GM21360 (cell line): ENCODE data around the gene TMEM174.

Source experiments
- ATAC-seq: cut with Tn5 transposase; IDR thresholded peaks from one replicate; pipeline ENCODE4 v1.9.1; 2021; ENCODE audit warnings: mild to moderate bottlenecking, moderate library complexity; ENCODE audit not compliant: unreplicated experiment

Gene TMEM174

GRCh38 chr5:73172951-73173350, at the start of gene TMEM174:
Gene TMEM174, plus strand, starts transcription at chr5:73173193. Its CDS starts 51 bp downstream, at chr5:73173244.
- ATAC-seq = no peak

- ATAC-seq = no peak
These were observed 47.7 kb upstream of the TMEM174 start for GRCh38 chr5:73125289-73125688.

DNA sequence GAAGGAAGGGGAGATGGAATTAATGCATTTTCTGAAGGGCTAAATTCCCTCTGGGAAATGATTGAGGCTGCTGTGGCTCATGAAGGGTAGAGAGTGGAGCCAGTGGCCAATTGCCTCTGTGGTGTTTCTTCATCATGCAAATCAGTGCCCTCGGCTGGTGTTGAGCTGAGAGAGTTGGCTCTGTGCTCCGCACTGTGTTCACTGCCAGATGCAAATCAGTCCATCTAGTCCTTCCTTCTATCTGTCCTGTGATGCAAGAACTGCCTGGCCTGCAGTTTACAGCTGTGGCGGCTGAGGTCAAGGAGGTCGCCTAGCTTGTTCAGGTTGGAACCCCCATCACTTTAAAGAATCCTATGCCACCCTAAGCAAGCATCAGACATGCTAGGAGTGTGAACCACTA, 46.6 kb upstream of the TMEM174 start:
- ATAC-seq = no peak

GRCh38 chr5:73126957-73127356, 46.0 kb upstream of the TMEM174 start:
- ATAC-seq = no peak

DNA sequence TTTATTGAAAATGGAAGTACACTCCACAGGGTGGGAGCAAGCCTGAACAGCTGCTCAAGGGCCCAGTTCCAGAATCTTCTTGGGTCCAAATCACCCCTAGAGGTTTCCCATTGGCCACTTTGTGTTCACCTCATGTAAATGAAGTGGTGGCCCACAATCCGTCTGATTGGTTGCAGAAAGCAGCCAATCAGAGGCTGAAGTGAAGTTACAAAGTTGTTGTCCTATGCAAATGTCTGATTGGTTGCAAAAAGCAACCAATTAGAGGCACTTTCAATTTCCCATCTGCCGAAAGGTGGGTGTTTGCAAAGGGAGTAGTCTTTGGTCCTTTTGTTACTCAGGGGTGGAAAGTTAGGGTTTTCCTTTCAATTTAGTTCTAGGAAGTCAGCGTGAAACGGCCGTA, 43.9 kb upstream of the TMEM174 start:
- ATAC-seq = no peak

DNA sequence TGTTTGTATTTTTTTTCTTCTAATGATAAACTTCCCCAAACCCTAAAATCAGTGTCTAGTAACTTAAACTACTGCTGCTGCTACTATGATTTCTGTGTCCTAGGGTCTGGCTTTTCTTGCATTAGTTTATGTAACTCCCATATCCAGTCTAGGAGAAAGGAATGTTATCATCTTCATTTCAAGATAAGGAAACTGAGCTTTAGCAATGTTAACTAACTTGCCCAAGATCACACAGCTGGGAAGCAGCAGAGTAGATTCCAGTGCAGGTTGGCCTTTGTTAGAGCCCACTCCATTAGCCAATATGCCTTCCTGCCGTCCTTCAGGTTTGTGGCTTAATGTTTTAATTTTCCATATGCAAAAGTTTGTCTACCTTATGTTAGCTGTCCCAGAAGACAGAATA, 42.2 kb upstream of the TMEM174 start:
- no peak for ATAC-seq

- no peak for ATAC-seq
These were observed 41.1 kb upstream of the TMEM174 start for GRCh38 chr5:73131711-73132425.

DNA sequence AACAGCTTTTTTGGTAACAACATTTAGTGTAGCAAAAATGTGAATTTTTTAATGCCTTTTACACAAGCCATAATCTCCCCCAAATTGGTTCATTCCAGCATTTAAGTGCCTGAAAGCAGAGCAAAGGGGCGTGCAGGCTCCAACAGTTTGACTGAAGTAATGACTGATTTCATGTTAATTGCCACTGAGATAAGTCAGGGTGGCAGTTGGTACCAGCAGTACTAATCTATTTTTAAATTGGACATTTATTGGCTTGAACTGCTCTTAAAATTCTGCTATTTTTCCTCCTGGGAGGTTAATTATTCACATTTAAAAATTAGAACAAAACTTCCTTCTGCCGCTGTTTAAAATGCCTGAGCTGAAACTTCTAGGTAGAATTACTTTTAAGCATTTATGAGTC, 40.2 kb upstream of the TMEM174 start:
- ATAC-seq = no peak

GRCh38 chr5:73135021-73135420, 38.0 kb upstream of the TMEM174 start:
- no peak for ATAC-seq

- no peak for ATAC-seq
These were observed 37.5 kb upstream of the TMEM174 start for GRCh38 chr5:73135429-73136054.

DNA sequence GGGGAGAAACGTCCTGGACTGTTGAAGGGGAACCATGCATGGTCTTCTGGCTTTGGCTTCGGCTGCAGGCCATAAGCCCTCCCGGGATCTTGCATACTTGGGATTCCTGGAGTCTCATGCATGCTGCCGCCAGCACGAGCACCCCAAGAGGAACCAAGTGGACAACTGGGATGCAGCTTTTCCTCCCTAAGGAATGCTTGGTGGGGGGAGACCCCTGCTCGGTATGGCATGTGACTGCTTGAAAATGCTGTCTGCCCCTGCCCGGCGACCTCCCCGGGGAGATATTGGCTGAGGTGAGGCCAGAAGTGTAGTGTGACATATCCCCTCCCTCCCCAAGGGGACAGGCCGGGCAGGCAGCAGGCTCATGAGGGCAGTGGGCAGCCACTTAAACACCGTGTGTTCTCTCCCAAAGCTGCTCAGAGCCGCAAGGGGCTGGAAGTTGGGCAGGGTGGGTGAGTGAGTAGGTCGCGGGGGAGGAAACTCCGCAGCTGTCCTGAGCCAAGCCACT, 36.9 kb upstream of the TMEM174 start:
- ATAC-seq = no peak

DNA sequence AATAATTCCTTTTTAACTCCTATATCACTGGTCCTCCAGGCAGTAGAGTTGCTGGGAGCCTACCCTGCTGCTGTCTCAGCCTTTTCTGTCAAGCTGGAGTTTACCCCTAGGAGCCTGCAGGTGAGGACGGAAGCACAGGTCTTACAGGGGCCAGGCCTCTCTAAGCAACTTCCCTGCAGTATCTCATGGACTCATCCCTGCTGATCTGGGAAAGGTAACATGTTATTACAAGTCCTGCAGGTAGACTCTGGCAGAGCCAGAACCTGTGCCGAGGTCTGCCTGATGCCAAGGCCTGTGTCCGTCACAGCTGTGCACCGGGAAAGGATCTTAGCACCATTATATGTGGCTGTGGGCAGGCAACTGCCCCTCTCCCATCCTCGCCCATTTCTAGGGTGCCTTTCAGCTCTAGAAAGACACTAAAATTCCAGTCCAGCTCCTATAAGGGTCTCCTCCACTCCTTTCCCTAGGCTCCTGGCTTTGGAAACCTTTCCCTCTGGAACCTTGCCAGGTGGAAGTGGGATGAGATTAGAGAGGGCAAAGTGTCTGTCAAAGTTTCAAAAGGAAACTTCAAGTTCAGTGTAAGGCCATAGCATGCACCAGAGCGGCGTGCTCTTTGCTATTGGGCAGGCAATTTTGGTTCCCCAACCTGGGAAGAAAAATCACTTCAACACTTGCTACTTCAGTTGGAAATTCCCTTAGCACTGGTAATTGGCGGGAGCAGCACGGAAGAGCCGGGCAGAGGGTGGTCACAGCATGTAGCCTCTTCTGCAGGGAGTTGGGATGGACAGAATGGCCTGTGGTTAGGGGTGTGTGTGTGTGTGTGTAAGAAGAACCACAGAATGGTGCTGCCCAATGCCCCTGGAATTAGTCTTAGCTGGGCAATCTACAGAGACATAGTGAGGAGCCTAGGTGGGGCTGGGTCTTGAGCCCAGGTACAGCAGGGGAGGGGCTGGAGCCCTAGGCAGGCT, 35.1 kb upstream of the TMEM174 start:
- no peak for ATAC-seq

DNA sequence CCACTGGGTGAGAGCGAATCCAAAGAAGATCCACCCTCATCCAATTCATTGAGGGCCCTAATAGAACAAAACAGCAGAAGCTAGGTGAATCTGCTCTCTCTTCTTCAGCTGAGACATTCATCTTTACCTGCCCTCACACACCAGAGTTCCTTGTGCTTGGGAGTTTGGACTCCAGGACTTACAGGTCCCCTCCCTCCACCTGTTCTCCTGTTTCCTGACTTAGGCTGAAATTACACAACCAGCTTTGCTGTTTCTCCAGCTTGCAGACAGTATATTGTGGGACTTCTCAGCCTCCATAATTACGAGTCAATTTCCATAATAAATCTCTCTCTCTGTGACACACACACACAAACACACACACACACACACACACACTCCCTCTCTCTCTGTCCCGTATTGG, 33.5 kb upstream of the TMEM174 start:
- no peak for ATAC-seq

- ATAC-seq = no peak
These were observed 32.2 kb upstream of the TMEM174 start for GRCh38 chr5:73140801-73141200.

DNA sequence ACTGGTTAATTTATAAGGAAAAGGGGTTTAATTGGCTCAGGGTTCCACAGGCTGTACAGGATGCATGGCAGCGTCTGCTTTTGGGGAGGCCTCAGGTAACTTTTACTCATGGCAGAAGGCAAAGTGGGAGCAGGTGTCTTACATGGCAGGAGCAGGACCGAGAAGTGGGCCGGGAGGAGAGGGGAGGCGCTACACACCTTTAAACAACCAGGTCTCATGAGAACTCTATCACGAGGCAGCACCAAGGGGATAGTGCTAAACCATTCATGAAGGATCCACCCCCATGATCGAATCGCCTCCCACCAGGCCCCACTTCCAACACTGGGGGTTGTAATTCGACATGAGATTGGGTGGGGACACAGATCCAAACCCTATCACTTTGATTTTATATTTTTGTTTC, 31.0 kb upstream of the TMEM174 start:
- no peak for ATAC-seq

- ATAC-seq = no peak
These were observed 29.3 kb upstream of the TMEM174 start for GRCh38 chr5:73143716-73144115.

DNA sequence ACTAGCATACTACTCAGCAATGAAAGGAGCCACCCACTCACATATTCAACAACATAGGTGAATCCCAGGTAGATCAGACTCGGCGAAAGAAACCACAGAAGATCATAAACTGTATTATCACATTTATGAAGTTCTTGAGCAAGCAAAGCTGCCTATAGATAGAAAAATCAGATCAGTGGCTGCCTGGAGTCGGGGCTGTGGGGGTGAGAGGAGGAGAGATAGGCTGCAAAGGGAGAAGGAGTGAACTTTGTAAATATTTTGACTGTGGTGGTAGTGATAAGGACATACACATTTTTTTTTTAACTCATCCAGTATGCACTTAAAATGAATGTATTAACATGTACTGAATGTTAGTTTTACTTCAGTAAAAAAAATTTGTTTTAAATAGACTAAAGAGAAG, 23.5 kb upstream of the TMEM174 start:
- no peak for ATAC-seq

DNA sequence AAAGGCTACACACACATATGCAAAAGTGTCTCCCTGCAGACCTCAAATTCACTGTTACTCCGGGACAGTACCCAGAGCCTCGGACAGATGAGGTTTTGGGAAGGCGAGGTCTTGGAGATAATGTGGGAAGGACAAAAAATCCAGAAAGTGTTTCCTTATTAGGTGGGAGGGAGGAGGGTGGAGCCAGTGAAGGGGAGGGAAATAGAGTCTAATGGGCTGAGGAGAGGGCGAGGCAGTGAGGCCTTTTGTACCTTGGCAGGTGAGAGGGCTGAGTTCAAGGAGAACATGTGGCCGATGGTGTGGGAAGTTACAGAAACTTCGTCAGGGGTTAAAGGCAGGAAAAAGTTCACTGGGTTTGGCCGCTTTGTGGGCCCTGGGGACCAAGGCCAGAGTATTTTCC, 22.1 kb upstream of the TMEM174 start:
- no peak for ATAC-seq

GRCh38 chr5:73151766-73152410, 21.1 kb upstream of the TMEM174 start:
- no peak for ATAC-seq

DNA sequence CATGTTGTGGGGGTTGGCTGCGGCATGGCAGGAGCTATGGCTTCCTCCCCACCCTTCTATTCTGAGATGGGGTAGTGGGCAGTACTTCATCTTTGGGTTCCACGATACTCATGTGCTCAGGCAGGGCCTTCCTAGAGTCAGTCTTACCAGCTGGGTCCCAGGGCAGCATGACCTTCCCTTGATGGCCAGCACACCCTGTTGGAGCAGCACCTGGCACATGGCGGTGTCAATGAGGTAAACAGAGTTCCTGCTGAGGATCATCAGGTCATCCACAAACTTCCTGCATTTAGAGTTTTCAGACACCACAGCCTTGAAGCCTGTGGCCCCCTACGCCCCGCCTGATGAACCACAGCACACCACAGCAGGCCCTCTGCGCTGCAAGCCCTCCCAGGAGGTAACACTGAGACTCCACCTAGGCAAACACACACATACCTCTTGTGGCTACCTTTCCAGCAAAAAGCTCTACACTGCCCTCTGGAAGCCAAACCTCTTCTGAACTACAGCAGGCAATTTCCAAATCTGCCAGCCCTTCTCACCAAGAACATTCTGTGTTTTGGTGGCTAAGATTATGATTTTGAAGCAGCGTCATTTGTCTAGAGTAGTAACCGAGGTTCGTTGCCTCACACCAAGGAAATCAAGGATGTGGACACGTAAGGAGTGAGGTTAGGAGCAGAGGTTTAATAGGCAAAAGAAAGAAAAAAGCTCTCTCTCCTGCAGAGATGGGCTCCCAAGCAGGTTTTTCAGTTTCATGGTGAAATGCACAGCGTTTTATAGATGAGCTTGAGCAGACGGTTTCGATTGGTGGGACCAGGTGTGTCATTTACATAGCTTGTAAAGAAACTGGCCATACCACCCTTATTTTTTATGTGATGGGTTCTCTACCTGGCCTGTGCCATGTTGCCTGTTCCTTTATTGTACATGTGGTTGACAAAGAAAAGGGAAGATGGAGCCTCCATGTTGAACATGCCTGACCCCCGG, 20.3 kb upstream of the TMEM174 start:
- ATAC-seq = no peak
